Measurements from ENCODE around the gene GNAQ.

DNA sequence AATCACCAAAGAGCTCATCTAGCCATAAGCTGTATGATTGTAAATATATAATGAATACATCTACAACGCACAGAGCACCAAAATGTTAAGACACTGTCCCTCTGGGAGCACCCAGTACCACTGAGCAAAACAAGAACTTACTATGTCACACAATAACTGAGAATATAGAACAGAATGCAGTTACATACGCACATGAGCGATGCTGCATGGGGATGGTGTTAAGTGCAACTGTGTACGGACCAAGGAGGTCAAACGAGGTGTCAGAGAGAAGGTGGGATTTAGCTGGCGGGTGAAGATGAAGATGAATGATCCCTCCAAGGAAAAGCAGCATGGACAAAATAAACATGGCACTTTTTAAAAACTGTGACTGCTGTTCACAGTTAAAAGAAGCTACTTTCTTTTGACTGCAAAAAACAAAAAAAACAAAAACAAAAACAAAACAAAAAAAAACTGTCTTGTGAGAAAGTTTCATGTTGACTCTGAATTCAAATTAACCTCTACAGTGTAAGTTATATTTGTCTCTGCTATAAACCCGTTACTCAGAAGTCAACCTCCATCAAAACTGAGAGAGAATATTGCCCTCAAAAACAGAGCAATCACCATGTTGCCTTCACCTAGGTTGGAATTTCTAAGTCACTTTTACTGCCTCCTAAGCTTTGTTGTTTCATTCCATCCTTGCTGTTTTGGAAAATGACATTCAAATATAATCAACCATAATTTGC, 213.9 kb downstream of the GNAQ start:
- TF ChIP-seq, protein P1, sequence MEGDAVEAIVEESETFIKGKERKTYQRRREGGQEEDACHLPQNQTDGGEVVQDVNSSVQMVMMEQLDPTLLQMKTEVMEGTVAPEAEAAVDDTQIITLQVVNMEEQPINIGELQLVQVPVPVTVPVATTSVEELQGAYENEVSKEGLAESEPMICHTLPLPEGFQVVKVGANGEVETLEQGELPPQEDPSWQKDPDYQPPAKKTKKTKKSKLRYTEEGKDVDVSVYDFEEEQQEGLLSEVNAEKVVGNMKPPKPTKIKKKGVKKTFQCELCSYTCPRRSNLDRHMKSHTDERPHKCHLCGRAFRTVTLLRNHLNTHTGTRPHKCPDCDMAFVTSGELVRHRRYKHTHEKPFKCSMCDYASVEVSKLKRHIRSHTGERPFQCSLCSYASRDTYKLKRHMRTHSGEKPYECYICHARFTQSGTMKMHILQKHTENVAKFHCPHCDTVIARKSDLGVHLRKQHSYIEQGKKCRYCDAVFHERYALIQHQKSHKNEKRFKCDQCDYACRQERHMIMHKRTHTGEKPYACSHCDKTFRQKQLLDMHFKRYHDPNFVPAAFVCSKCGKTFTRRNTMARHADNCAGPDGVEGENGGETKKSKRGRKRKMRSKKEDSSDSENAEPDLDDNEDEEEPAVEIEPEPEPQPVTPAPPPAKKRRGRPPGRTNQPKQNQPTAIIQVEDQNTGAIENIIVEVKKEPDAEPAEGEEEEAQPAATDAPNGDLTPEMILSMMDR (IDR thresholded peaks at IDR 0.05): no peak
- no peak for TF ChIP-seq POLR2A (IDR thresholded peaks at IDR 0.05)
